Esophagus squamous epithelium (tissue), 5 donors: ENCODE results near the gene PFKFB3. TPM values are rescaled to one million over a fixed set of nuclear protein-coding genes. Genes with fewer than 3 reads are reported as not detected.
"Not testable (repeated sequence)": the region's sequence is repeated elsewhere in the genome, so short reads cannot be mapped to it uniquely, and the experiment has no call there.

Experiments
- DNase-seq: peaks from one replicate; lab custom pipeline; 2025; lab: John Stamatoyannopoulos, UW
- H3K27ac ChIP-seq, 4 donors: fragments of 200-600 bp; sonication (generic); one replicate each; pipeline ENCODE4 v1.5.1; 2016 to 2019; ENCODE audit warnings: mild to moderate bottlenecking in 1 of 4
- H3K27me3 ChIP-seq, 4 donors: fragments of 200-600 bp; sonication (generic); 1 replicate in 3 of 4; 2 replicates in 1 of 4; pipeline versions ENCODE4 v1.5.1 to v1.6.0; 2017 to 2021; ENCODE audit warnings: antibody characterized with exemption in 1 of 4
- H3K36me3 ChIP-seq, 3 donors: fragments of 200-600 bp; sonication (generic); one replicate each; pipeline ENCODE4 v1.5.1; 2016 to 2019
- H3K4me1 ChIP-seq, 3 donors: fragments of 200-600 bp; sonication (generic); one replicate each; pipeline ENCODE4 v1.5.1; 2017 to 2019
- H3K4me3 ChIP-seq, 4 donors: fragments of 200-600 bp; sonication (generic); 1 replicate in 3 of 4; 2 replicates in 1 of 4; pipeline ENCODE4 v1.5.1; 2016 to 2019; ENCODE audit warnings: mild to moderate bottlenecking in 2 of 4, moderate library complexity in 1 of 4
- H3K9me3 ChIP-seq, 3 donors: fragments of 200-600 bp; sonication (generic); one replicate each; pipeline ENCODE4 v1.5.1; 2016 to 2019
- CTCF ChIP-seq, 6 experiments: fragments of 450-650 bp in 4 of 6; fragments of 200-600 bp in 2 of 6; sonication (generic) in 2 of 6; IDR thresholded peaks; one replicate each; pipeline ENCODE4 v1.5.1; 2016 to 2019; ENCODE audit warnings: antibody characterized with exemption in 6 of 6, mild to moderate bottlenecking in 4 of 6, moderate library complexity in 4 of 6
- POLR2A ChIP-seq, 4 donors: fragments of 450-650 bp; IDR thresholded peaks; one replicate each; pipeline ENCODE4 v1.6.1; 2017; ENCODE audit warnings: antibody characterized with exemption in 4 of 4, mild to moderate bottlenecking in 4 of 4, moderate library complexity in 3 of 4
- WGBS, 2 donors: methylation state at CpG; one replicate each; pipeline ENCODE4 v1.1.5; 2018; 5-methylcytosine and 5-hydroxymethylcytosine counted together
- intact Hi-C: fragments of 100-400 bp; cut with DNase I; formaldehyde crosslinking; loops from one replicate; pipeline ENCODE4 v1.15.0; 2022
- total RNA-seq, 4 donors: library from RNA; depleted of rRNA; stranded (reverse); fragments of >200 nt; gene quantifications; one replicate each; pipeline ENCODE4 v1.1.0, GENCODE V29; 2016
- donor health status: DM: yes; HTN: yes; CAD: no.

The PFKFB3 gene
- total RNA-seq, 4 donors from 2014 or later: 17.1 to 37.8 (median 26.2) TPM

DNA sequence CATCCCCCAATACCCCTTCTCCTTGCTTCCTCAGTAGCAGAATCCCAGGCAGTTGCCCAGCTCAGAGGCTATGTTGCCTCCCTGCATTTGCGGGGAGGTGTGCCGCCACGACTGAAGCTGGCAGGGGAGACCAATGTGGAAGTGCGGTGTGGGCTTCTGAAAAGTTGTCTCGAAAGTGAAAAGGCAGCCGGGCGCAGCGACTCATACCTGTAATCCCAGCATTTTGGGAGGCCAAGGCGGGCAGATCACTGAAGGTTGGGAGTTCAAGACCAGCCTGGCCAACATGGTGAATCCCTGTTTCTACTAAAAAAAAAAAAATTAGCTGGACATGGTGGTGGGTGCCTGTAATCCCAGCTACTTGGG is 15.9 kb upstream of the PFKFB3 start:
- intact Hi-C loops: no loop called here
- H3K9me3 ChIP-seq: no peaks in the 10 kb centered on the region
- H3K27ac ChIP-seq: no peak overlapping the region
- DNase-seq: no peak
- no peaks in the 10 kb centered on the region for H3K36me3 ChIP-seq
- H3K4me3 ChIP-seq: no peak overlapping the region
- H3K27me3 ChIP-seq: no peaks in the 10 kb centered on the region
- H3K4me1 ChIP-seq: peaks cover 0 to 19% (median 16%) of the 10 kb centered on the region in 3 donors
- TF ChIP-seq CTCF (IDR thresholded peaks at IDR 0.05): no peak
- WGBS, 2 donors: 90 to 97% methylated on average over 2 to 8 of the region's 9 CpGs

GRCh38 chr10:6187278-6187677 is 15.5 kb upstream of the PFKFB3 start:
- Histone ChIP-seq H3K27me3 (no peaks in the 10 kb centered on the region), H3K9me3 (no peaks in the 10 kb centered on the region), H3K27ac (no peak overlapping the region), H3K4me3 (no peak overlapping the region), H3K4me1 (peaks cover 0 to 17% (median 12%) of the 10 kb centered on the region in 3 donors), H3K36me3 (no peaks in the 10 kb centered on the region)
- 76 to 85% methylated on average over 6 of the region's 6 CpGs for WGBS, 2 donors
- TF ChIP-seq POLR2A (IDR thresholded peaks at IDR 0.05): no peak
- no peak for TF ChIP-seq CTCF (IDR thresholded peaks at IDR 0.05)
- no peak for DNase-seq
- intact Hi-C loops: no loop called here

GRCh38 chr10:6190033-6190432 is 12.7 kb upstream of the PFKFB3 start:
- H3K9me3 ChIP-seq, H3K4me3 ChIP-seq, H3K36me3 ChIP-seq, DNase-seq, H3K27ac ChIP-seq, intact Hi-C loops, H3K27me3 ChIP-seq: not testable (repeated sequence)
- peaks cover 2 to 25% (median 11%) of the 10 kb centered on the region in 3 donors for H3K4me1 ChIP-seq
- 85 to 91% methylated on average over 8 to 9 of the region's 9 CpGs for WGBS, 2 donors

DNA sequence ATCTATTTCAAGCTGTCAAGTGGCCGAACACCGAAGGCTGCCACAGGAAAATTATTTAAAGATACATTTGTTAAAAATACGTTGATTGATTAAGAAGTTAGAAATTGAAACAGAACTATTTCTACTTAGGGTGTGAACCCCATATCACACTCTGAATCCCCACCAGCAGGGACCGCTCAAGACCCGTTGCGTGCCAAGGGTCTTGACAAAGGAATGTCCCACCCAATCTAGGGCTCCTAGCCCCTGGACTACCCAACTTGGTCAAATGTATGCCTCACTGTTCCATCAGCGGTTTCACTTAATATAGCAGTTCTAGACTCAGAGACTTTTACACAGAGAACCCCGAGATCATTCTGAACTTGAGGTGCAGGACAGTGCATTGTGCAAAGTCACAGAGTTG is 11.6 kb upstream of the PFKFB3 start:
- H3K27me3 ChIP-seq: no peaks in the 10 kb centered on the region
- WGBS, 2 donors: 56 to 80% methylated on average over 6 to 8 of the region's 8 CpGs
- TF ChIP-seq CTCF (IDR thresholded peaks at IDR 0.05) (no peak), POLR2A (IDR thresholded peaks at IDR 0.05) (no peak)
- no peak overlapping the region for H3K4me3 ChIP-seq
- intact Hi-C loops: no loop called here
- DNase-seq: no peak
- H3K36me3 ChIP-seq: no peaks in the 10 kb centered on the region
- H3K9me3 ChIP-seq: no peaks in the 10 kb centered on the region
- H3K27ac ChIP-seq: peak overlapping the region; percentile 15 to 90 (median 80)
- peaks cover 6 to 35% (median 22%) of the 10 kb centered on the region in 3 donors for H3K4me1 ChIP-seq

DNA sequence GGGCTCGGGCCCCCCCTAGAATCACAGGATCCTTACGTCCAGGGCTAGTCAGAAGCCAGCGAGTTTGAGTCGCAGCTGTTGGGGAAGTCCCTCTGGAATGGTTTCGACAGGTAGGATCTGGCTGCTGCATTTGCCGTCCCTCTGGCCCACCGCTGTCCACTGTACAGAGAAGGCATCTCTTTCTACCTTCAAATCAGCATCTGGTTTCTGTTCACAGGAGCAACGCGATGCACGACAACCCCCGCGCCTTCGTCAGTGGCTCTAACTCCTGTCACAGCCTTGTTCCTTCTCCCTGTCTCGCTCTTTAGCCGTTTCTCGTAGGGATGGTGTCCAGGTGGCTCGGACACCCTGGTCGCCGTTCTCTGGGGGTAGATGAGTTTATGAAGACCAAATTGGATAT is 11.2 kb upstream of the PFKFB3 start:
- no peaks in the 10 kb centered on the region for H3K27me3 ChIP-seq
- no peaks in the 10 kb centered on the region for H3K36me3 ChIP-seq
- no peak overlapping the region for H3K4me3 ChIP-seq
- H3K27ac ChIP-seq: peak overlapping the region; percentile 15 to 90 (median 80)
- peaks cover 6 to 39% (median 26%) of the 10 kb centered on the region in 3 donors for H3K4me1 ChIP-seq
- TF ChIP-seq CTCF (IDR thresholded peaks at IDR 0.05) (no peak), POLR2A (IDR thresholded peaks at IDR 0.05) (no peak)
- intact Hi-C loops: no loop called here
- no peak for DNase-seq
- H3K9me3 ChIP-seq: no peaks in the 10 kb centered on the region
- 89 to 98% methylated on average over 12 to 15 of the region's 19 CpGs for WGBS, 2 donors

- Histone ChIP-seq H3K4me1 (peaks cover 6 to 54% (median 41%) of the 10 kb centered on the region in 3 donors), H3K27ac (peak overlapping the region in 3 of 4 donors; percentile 74 to 89 (median 86))
- H3K27me3 ChIP-seq, H3K36me3 ChIP-seq, H3K4me3 ChIP-seq, intact Hi-C loops, H3K9me3 ChIP-seq, DNase-seq: not testable (repeated sequence)
- WGBS, 2 donors: 87 to 92% methylated on average over 4 to 5 of the region's 5 CpGs
Measured at GRCh38 chr10:6193342-6193741, 9.4 kb upstream of the PFKFB3 start.
